Activated CD4-positive, alpha-beta T cell treated with anti-CD3 and anti-CD28 coated beads for 24 hours (primary cell): ENCODE results near the gene DAPK1.

Source experiments
- DNase-seq, 2 donors: peaks; one replicate each; pipeline ENCODE4 v3.0.0-alpha.2; 2020; ENCODE audit warnings: low read depth in 2 of 2

Gene DAPK1

GRCh38 chr9:87516926-87517290, 19.2 kb downstream of the DAPK1 start:
- no peak for DNase-seq

GRCh38 chr9:87517732-87518131, 20.1 kb downstream of the DAPK1 start:
- no peak for DNase-seq

GRCh38 chr9:87518702-87519335, 21.2 kb downstream of the DAPK1 start:
- DNase-seq, result no peak

GRCh38 chr9:87519461-87519860, 21.8 kb downstream of the DAPK1 start:
- DNase-seq, result no peak

GRCh38 chr9:87520172-87520683, 22.6 kb downstream of the DAPK1 start:
- DNase-seq, result no peak

GRCh38 chr9:87521834-87522233, 24.2 kb downstream of the DAPK1 start:
- DNase-seq, result no peak

GRCh38 chr9:87524061-87524460, 26.4 kb downstream of the DAPK1 start:
- DNase-seq, result no peak

GRCh38 chr9:87525546-87526303, 28.1 kb downstream of the DAPK1 start:
- DNase-seq, result no peak

GRCh38 chr9:87527211-87527916, 29.7 kb downstream of the DAPK1 start:
- no peak for DNase-seq

- no peak for DNase-seq
Observed at GRCh38 chr9:87528969-87529368, 31.3 kb downstream of the DAPK1 start.

DNA sequence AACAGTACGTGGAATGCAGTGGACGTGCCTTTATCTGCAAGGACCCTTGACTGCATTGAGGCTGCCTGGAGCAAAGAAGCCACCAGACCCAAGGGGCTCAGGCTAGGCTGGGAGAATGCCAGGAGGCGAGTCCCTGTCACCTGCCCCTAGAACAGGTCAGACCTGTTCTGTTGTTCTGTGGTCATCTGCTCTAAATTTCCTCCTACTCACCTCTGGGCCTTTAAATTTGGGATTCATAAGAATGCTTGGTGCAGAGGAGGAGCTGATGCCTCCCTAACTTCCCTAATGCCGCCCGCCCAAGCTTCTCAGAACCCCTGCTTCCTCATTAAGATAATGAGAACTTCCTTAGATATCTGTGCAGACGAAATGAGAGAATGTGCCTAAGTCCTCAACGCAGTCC, 32.0 kb downstream of the DAPK1 start:
- DNase-seq, result no peak

DNA sequence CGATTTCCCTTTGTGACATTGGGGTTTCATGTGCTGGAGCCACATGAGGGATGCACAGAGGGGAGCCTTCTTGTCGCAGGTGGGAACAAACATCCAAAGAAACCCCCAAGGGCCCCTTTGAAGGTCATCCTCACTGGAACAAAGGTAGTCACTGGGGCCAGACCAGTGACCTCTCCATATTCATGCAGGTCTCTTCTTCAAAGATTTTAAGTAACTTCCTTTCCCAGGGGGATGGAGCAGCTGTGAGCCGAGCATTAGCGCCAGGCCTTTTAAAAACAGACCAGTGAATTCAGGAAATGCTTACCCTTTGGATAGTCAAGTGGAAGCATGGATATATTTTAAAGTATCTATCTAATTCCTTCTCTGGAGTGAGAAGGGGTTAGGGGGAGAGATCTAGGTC, 33.0 kb downstream of the DAPK1 start:
- DNase-seq, result no peak

DNA sequence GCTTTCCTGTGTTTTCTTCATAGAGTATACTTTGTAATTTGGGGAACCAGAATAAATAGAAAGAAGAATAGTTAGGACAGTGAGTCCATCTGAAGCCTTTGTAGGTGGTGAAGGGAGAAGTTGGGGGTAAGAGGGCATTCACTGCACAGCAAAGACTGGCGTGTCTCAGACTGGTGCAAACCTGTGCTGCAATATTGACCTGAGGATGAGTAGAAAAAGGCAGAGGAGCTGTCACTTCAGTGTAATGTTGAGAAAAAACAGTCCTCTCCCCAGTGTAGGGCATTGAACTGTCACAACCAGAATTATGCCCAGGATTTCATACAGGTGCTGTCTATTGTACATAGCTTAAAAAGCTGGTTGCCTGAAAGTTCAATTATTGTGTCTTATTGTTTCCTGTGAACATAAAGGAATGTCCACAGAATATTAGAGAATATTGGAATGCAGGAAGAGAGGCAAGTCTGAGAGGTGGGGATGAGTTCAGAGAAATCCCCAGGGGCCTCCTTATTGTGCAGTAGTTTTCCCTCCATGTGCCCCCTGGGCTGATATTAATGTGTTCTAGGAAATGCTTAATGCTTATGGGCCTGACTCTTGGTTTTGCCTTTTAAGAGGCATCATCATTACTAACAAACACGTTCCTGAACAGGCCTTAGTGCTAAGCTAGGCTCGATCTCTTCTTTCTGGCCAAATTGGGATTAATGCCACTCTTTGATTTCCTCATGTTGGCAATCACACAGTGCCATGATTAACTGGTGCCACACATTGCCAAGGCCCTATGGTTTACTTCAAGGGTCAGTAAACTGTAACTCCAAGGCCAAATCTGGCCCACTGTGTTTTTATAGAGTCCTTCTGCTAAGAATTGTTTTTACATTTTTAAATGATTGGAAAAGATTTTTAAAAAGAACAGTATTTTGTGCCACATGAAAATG, 34.0 kb downstream of the DAPK1 start:
- no peak for DNase-seq

GRCh38 chr9:87533271-87533670, 35.6 kb downstream of the DAPK1 start:
- no peak for DNase-seq

DNA sequence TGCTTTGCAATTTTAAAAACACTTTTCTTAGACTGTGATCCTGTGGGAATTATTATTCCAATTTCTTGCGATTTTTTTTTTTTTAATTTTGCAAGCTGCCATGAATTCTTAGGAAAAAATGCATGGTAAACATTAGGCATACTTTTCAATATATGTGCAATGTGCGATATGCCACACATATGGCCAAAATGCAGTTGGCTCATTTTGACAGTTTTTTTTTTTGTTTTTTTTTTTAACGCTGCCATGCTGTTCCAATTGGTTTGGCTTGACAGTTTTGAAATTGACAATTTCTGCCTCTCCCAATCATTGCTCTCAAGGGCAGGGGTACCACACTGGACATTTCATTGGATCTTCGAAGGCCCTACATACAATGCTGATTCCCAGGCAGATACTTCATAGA, 36.4 kb downstream of the DAPK1 start:
- no peak for DNase-seq

- DNase-seq, result no peak
Observed at GRCh38 chr9:87534957-87535356, 37.3 kb downstream of the DAPK1 start.

DNA sequence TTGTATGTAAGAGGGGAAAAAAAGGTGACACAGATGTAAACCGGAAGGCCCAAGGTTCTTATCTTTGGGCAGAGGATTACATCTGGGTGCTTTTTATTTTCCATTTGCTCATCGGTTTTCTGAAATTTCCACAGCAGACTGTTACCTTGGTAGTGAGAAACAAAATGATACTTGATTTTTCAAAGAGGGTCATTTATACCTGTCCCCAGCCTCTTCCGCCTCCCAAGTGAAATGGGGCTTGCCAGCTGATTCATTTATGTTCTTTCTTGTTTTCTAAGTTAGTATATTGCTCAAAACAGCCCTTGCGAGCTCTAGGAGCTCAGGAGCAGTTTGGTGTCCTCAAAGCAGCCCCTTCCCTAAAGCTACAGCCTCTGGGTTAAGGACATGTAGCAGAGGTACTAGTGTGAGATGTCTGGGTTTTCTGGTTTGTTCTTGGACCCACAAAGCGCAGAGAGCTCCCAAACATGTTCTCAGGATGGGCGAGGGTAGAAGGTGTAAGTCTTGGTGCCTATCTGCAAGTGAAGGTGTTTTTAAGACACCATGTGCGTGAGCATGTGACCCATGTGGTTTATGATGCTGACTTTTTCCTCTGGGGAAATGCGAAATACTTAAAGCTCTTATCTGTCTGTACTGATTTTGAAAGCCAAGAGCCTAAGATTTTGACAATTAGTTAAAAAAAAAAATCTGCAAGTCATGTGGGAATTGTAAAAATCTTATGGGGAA, 38.3 kb downstream of the DAPK1 start:
- no peak for DNase-seq

DNA sequence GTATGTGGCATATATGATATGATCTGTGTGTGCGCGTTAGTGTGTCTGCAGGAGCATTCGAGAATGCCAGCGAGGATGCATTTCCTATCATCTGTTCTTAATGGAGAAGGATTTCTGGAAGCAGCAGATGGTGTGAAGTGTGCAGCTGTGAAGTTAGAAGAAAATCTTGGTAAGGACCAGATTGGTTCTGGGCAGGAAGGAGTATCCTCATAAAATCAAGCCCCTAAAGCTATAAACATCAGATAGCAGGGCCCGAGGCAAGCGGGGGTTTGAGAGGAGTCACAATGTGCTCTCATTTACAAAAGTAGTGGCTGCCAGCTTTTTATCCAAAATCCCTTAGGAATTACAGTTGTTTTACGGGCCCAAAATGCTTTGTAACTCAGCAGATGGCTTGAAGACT, 40.0 kb downstream of the DAPK1 start:
- no peak for DNase-seq

DNA sequence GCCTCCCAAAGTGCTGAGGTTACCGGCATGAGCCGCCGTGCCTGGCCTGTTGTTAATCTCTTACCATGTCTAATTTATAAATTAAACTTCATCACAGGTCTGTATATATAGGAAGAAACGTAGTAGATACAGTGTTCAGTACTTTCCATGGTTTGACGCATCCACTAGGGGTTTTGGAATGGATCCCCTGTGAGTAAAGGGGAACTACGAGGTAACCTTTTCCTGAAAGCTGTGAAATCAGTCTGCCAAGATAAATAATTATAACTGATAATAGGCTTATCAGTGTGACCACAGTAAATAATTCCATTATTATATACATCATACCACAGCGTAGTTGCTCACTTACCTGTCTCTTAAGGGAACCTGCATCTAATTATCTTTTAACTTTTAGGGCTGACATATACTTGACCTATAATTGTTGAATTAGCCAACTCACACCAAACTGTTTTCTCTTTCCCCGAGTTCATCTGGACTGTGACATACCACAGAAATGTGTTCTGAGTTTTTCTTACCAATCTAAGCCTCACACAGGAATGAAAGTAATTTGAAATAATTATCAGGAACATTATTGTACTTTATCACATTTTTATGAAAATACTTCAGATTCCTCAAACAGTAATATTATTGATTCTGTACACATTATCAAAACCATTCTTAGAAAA, 42.9 kb downstream of the DAPK1 start:
- DNase-seq, result no peak

- DNase-seq, result no peak
Observed at GRCh38 chr9:87541663-87542062, 44.0 kb downstream of the DAPK1 start.

DNA sequence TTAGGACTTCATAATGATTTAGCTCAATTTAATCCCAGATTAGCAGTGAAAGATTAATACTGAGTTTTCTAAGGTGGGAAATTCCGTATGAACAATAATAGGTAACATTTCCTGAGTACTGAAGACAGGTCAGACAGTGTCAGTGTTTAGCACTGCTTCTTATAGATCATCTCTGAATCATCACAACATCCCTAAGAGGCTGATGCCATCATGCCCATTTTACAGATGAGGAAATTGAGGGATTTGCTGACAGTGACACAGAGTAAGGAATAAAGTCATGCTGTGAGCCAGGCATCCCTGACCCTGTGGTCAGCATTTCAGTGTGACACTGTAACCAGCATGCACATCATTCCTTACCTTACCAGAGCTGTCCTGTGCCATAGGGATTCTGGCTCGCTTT, 44.5 kb downstream of the DAPK1 start:
- no peak for DNase-seq
